ENCODE results near the gene GAGE1. TPM values are rescaled to one million over a fixed set of nuclear protein-coding genes. Genes with fewer than 3 reads are reported as not detected.
A peak's percentile ranks its signal among the peaks of the same experiment; 100 is the strongest.
"Not testable (repeated sequence)": the region's sequence is repeated elsewhere in the genome, so short reads cannot be mapped to it uniquely, and the experiment has no call there.

Gene GAGE1
- not detected for total RNA-seq
- long read RNA-seq, result 0 reads

GRCh38 chrX:49598720-49599119 lies at the start of gene GAGE1:
GAGE1 (plus strand) TSS chrX:49599020; CDS start chrX:49600175, 1,155 bp downstream.
- ATAC-seq; H3K27me3 ChIP-seq; H3K4me3 ChIP-seq; intact Hi-C loops (cut with DNase I); H3K36me3 ChIP-seq; H3K9me3 ChIP-seq; H3K27ac ChIP-seq; DNase-seq; H3K4me1 ChIP-seq: not testable (repeated sequence)
- WGBS (ENCODE audit: insufficient coverage, low coverage, low lambda C conversion rate, missing lambda C conversion rate), result no CpG with 5 or more reads among the region's 16 CpGs

GRCh38 chrX:49550989-49551388 lies 47.8 kb upstream of the GAGE1 start, which contains the start of gene GAGE12E:
GAGE12E (plus strand) TSS chrX:49551289; CDS start chrX:49552444, 1,155 bp downstream.
- DNase-seq; ATAC-seq; H3K4me1 ChIP-seq; H3K27me3 ChIP-seq; intact Hi-C loops (cut with DNase I); H3K36me3 ChIP-seq; H3K9me3 ChIP-seq; H3K27ac ChIP-seq; H3K4me3 ChIP-seq: not testable (repeated sequence)
- no CpG with 5 or more reads among the region's 16 CpGs for WGBS (ENCODE audit: insufficient coverage, low coverage, low lambda C conversion rate, missing lambda C conversion rate)

- H3K36me3 ChIP-seq; intact Hi-C loops (cut with DNase I); H3K27me3 ChIP-seq; H3K4me3 ChIP-seq; ATAC-seq; DNase-seq; H3K9me3 ChIP-seq; H3K4me1 ChIP-seq; H3K27ac ChIP-seq: not testable (repeated sequence)
- WGBS (ENCODE audit: insufficient coverage, low coverage, low lambda C conversion rate, missing lambda C conversion rate), result no CpG with 5 or more reads among the region's 16 CpGs
Observed at GRCh38 chrX:49560542-49560941, 38.3 kb upstream of the GAGE1 start, which contains the start of gene GAGE12F. GAGE12F (plus strand) TSS chrX:49560842; CDS start chrX:49561997, 1,155 bp downstream.

GRCh38 chrX:49568728-49569127 lies 30.1 kb upstream of the GAGE1 start:
- H3K27me3 ChIP-seq; H3K9me3 ChIP-seq; ATAC-seq; H3K4me1 ChIP-seq; intact Hi-C loops (cut with DNase I); H3K4me3 ChIP-seq; H3K27ac ChIP-seq; H3K36me3 ChIP-seq: not testable (repeated sequence)
- WGBS (ENCODE audit: insufficient coverage, low coverage, low lambda C conversion rate, missing lambda C conversion rate), result no CpG with 5 or more reads among the region's 11 CpGs
- peak in 2 of 3 donors; percentile 40 to 52 for DNase-seq

GRCh38 chrX:49569152-49569551 lies 29.7 kb upstream of the GAGE1 start:
- H3K27me3 ChIP-seq; intact Hi-C loops (cut with DNase I); H3K36me3 ChIP-seq; H3K9me3 ChIP-seq; ATAC-seq; H3K4me3 ChIP-seq; H3K4me1 ChIP-seq; H3K27ac ChIP-seq: not testable (repeated sequence)
- peak in 2 of 3 donors; percentile 2 to 34 for DNase-seq
- WGBS (ENCODE audit: insufficient coverage, low coverage, low lambda C conversion rate, missing lambda C conversion rate), result no CpG with 5 or more reads among the region's 13 CpGs

GRCh38 chrX:49570100-49570499 lies 28.7 kb upstream of the GAGE1 start, which contains the start of gene GAGE12G:
GAGE12G (plus strand) TSS chrX:49570400; CDS start chrX:49571555, 1,155 bp downstream.
- WGBS (ENCODE audit: insufficient coverage, low coverage, low lambda C conversion rate, missing lambda C conversion rate), result no CpG with 5 or more reads among the region's 16 CpGs
- intact Hi-C loops (cut with DNase I), result not testable (repeated sequence)

GRCh38 chrX:49579649-49580048 lies 19.2 kb upstream of the GAGE1 start, which contains the start of gene GAGE12H:
GAGE12H (plus strand) TSS chrX:49579949; CDS start chrX:49581104, 1,155 bp downstream.
- H3K4me3 ChIP-seq; H3K9me3 ChIP-seq; H3K4me1 ChIP-seq; ATAC-seq; H3K36me3 ChIP-seq; H3K27me3 ChIP-seq; H3K27ac ChIP-seq; intact Hi-C loops (cut with DNase I); DNase-seq: not testable (repeated sequence)
- WGBS (ENCODE audit: insufficient coverage, low coverage, low lambda C conversion rate, missing lambda C conversion rate), result no CpG with 5 or more reads among the region's 16 CpGs

More at GRCh38 chrX:49570100-49570499, 28.7 kb upstream of the GAGE1 start, which contains the start of gene GAGE12G:
- H3K27ac ChIP-seq, H3K27me3 ChIP-seq, H3K4me3 ChIP-seq, H3K4me1 ChIP-seq, H3K36me3 ChIP-seq, H3K9me3 ChIP-seq, DNase-seq, ATAC-seq: not testable (repeated sequence)

GRCh38 chrX:49589196-49589595 lies 9.6 kb upstream of the GAGE1 start, which contains the start of gene GAGE2A:
GAGE2A (plus strand) TSS chrX:49589496; CDS start chrX:49590651, 1,155 bp downstream.
- no CpG with 5 or more reads among the region's 16 CpGs for WGBS (ENCODE audit: insufficient coverage, low coverage, low lambda C conversion rate, missing lambda C conversion rate)
- H3K4me3 ChIP-seq; H3K27ac ChIP-seq; H3K9me3 ChIP-seq; H3K36me3 ChIP-seq; H3K4me1 ChIP-seq; ATAC-seq; intact Hi-C loops (cut with DNase I); DNase-seq; H3K27me3 ChIP-seq: not testable (repeated sequence)

GRCh38 chrX:49589769-49590478 lies 8.9 kb upstream of the GAGE1 start:
- 84% methylated on average over 30 of the region's 37 CpGs for WGBS (ENCODE audit: insufficient coverage, low coverage, low lambda C conversion rate, missing lambda C conversion rate)
- H3K4me1 ChIP-seq; H3K27me3 ChIP-seq; H3K9me3 ChIP-seq; H3K4me3 ChIP-seq; H3K36me3 ChIP-seq; ATAC-seq; H3K27ac ChIP-seq; intact Hi-C loops (cut with DNase I): not testable (repeated sequence)
- peak; percentile 44 to 59 (median 49) for DNase-seq

GRCh38 chrX:49590488-49590887 lies 8.3 kb upstream of the GAGE1 start:
- H3K27ac ChIP-seq; DNase-seq; H3K4me3 ChIP-seq; H3K27me3 ChIP-seq; intact Hi-C loops (cut with DNase I); H3K36me3 ChIP-seq; H3K4me1 ChIP-seq; H3K9me3 ChIP-seq; ATAC-seq: not testable (repeated sequence)
- WGBS (ENCODE audit: insufficient coverage, low coverage, low lambda C conversion rate, missing lambda C conversion rate), result 83% methylated on average over 14 of the region's 17 CpGs
